ENCODE results near the gene FGGY.

- TF ChIP-seq POLR2A (IDR thresholded peaks at IDR 0.05): no peak
- TF ChIP-seq CTCF (IDR thresholded peaks at IDR 0.05): no peak
Measured at GRCh38 chr1:59346429-59346828, 49.5 kb downstream of the FGGY start.
